Dermis blood vessel endothelial cell (primary cell): ENCODE results near the gene ATF3. TPM values are rescaled to one million over a fixed set of nuclear protein-coding genes. Genes with fewer than 3 reads are reported as not detected.
"Not testable (repeated sequence)": the region's sequence is repeated elsewhere in the genome, so short reads cannot be mapped to it uniquely, and the experiment has no call there.

ENCODE experiments used
- DNase-seq: peaks from one replicate; pipeline ENCODE4 v3.0.0; 2010
- total RNA-seq: library from RNA; depleted of rRNA; stranded (reverse); fragments of >200 nt; gene quantifications from 2 replicates; pipeline ENCODE4 v1.2.3, GENCODE V29; 2014

Gene ATF3
- total RNA-seq, 1 donor from 2014 or later = 6.0 TPM

GRCh38 chr1:212655668-212656440 lies 47.3 kb downstream of the ATF3 start:
- no peak for DNase-seq

GRCh38 chr1:212656730-212657129 lies 48.2 kb downstream of the ATF3 start:
- no peak for DNase-seq

GRCh38 chr1:212658250-212658649 lies 49.7 kb downstream of the ATF3 start:
- not testable (repeated sequence) for DNase-seq

- DNase-seq = no peak
Measured at GRCh38 chr1:212664409-212665199, 56.0 kb downstream of the ATF3 start.

- DNase-seq = peak; percentile 90
Measured at GRCh38 chr1:212665241-212666115, 56.9 kb downstream of the ATF3 start.

- DNase-seq = no peak
Measured at GRCh38 chr1:212666116-212666775, 57.7 kb downstream of the ATF3 start.

GRCh38 chr1:212667223-212668139 lies 58.9 kb downstream of the ATF3 start:
- DNase-seq = peak; percentile 94

GRCh38 chr1:212668477-212668876 lies 59.9 kb downstream of the ATF3 start:
- DNase-seq = no peak

- DNase-seq = peak; percentile 75
Measured at GRCh38 chr1:212669102-212669501, 60.5 kb downstream of the ATF3 start.

- no peak for DNase-seq
Measured at GRCh38 chr1:212669600-212669999, 61.0 kb downstream of the ATF3 start.

GRCh38 chr1:212670301-212670700 lies 61.7 kb downstream of the ATF3 start:
- no peak for DNase-seq

Other genes with a start within 250 kb of the ATF3 start
- 8.5 and 10.6 TPM in 2 replicates for gene PACC1, start 193.9 kb upstream of the ATF3 start, total RNA-seq
- gene NENF, start 175.8 kb upstream of the ATF3 start, total RNA-seq = 11.6 and 15.7 TPM in 2 replicates
- gene BATF3, start 91.1 kb downstream of the ATF3 start, total RNA-seq = 1.7 and 2.4 TPM in 2 replicates
- gene NSL1, start 183.0 kb downstream of the ATF3 start, total RNA-seq = 41.7 and 50.6 TPM in 2 replicates
- 7.8 and 12.1 TPM in 2 replicates for gene TATDN3, start 183.1 kb downstream of the ATF3 start, total RNA-seq
- not detected in 2 replicates for gene SPATA45, start 238.9 kb downstream of the ATF3 start, total RNA-seq
- gene FLVCR1, start 249.5 kb downstream of the ATF3 start, total RNA-seq = 15.6 and 16.2 TPM in 2 replicates